Parathyroid adenoma (tissue), 2 donors: ENCODE results near the gene LAX1.
"Not testable (repeated sequence)": the region's sequence is repeated elsewhere in the genome, so short reads cannot be mapped to it uniquely, and the experiment has no call there.

Experiments
- H2AFZ ChIP-seq: fragments of 300-600 bp; sonication (generic); one replicate; pipeline ENCODE4 v1.7.0; 2017; ENCODE audit warnings: antibody characterized with exemption, mild to moderate bottlenecking
- H3K27ac ChIP-seq: fragments of 300-600 bp; sonication (generic); one replicate; pipeline ENCODE4 v1.7.0; 2017
- H3K27me3 ChIP-seq: fragments of 300-600 bp; sonication (generic); one replicate; pipeline ENCODE4 v1.7.0; 2017; ENCODE audit warnings: low read length; ENCODE audit not compliant: control insufficient read depth, insufficient read depth
- H3K36me3 ChIP-seq: fragments of 300-600 bp; sonication (generic); one replicate; pipeline ENCODE4 v1.7.0; 2017; ENCODE audit warnings: low read length; ENCODE audit not compliant: control insufficient read depth, insufficient read depth
- H3K4me1 ChIP-seq: fragments of 300-600 bp; sonication (generic); one replicate; pipeline ENCODE4 v1.7.0; 2017; ENCODE audit warnings: control low read depth
- H3K4me2 ChIP-seq: fragments of 300-600 bp; sonication (generic); one replicate; pipeline ENCODE4 v1.7.0; 2017; ENCODE audit warnings: low read length
- H3K4me3 ChIP-seq: fragments of 300-600 bp; sonication (generic); one replicate; pipeline ENCODE4 v1.7.0; 2017; ENCODE audit warnings: low read depth, low read length
- H3K79me2 ChIP-seq: fragments of 300-600 bp; sonication (generic); one replicate; pipeline ENCODE4 v1.7.0; 2017; ENCODE audit warnings: control low read depth
- H3K9ac ChIP-seq: fragments of 300-600 bp; sonication (generic); one replicate; pipeline ENCODE4 v1.7.0; 2017; ENCODE audit warnings: mild to moderate bottlenecking
- H3K9me3 ChIP-seq: fragments of 300-600 bp; sonication (generic); one replicate; pipeline ENCODE4 v1.7.0; 2017; ENCODE audit warnings: low read length; ENCODE audit not compliant: control insufficient read depth
- CTCF ChIP-seq: fragments of 300-600 bp; sonication (generic); IDR thresholded peaks from one replicate; pipeline ENCODE4 v1.7.0; 2017; ENCODE audit warnings: antibody characterized with exemption, mild to moderate bottlenecking
- donor health status: primary hyperparathyroidism.

The LAX1 gene

GRCh38 chr1:203746281-203746680 lies 18.7 kb upstream of the LAX1 start:
- Histone ChIP-seq H3K9me3 (no peaks in the 10 kb centered on the region), H3K27ac (no peak overlapping the region), H3K36me3 (no peaks in the 10 kb centered on the region), H2AFZ (no peak overlapping the region), H3K27me3 (no peaks in the 10 kb centered on the region), H3K79me2 (no peaks in the 10 kb centered on the region), H3K9ac (no peak overlapping the region), H3K4me1 (no peaks in the 10 kb centered on the region), H3K4me2 (no peak overlapping the region), H3K4me3 (no peak overlapping the region)
- TF ChIP-seq CTCF: no peak

- TF ChIP-seq CTCF: no peak
- Histone ChIP-seq H3K79me2 (no peaks in the 10 kb centered on the region), H3K4me3 (no peak overlapping the region), H3K36me3 (no peaks in the 10 kb centered on the region), H3K27ac (no peak overlapping the region), H3K9ac (no peak overlapping the region), H2AFZ (no peak overlapping the region), H3K27me3 (no peaks in the 10 kb centered on the region), H3K4me1 (no peaks in the 10 kb centered on the region), H3K4me2 (no peak overlapping the region), H3K9me3 (no peaks in the 10 kb centered on the region)
Observed at GRCh38 chr1:203751051-203751450, 13.9 kb upstream of the LAX1 start.

- H3K27ac ChIP-seq, H3K9me3 ChIP-seq, H3K36me3 ChIP-seq, H2AFZ ChIP-seq, H3K27me3 ChIP-seq, H3K79me2 ChIP-seq, H3K4me2 ChIP-seq, H3K4me1 ChIP-seq, H3K4me3 ChIP-seq, H3K9ac ChIP-seq: not testable (repeated sequence)
Observed at GRCh38 chr1:203751618-203752361, 13.2 kb upstream of the LAX1 start.

GRCh38 chr1:203754455-203754864 lies 10.5 kb upstream of the LAX1 start:
- H3K4me3 ChIP-seq: no peak overlapping the region
- no peak overlapping the region for H3K9ac ChIP-seq
- H3K9me3 ChIP-seq: no peaks in the 10 kb centered on the region
- H2AFZ ChIP-seq: no peak overlapping the region
- no peak overlapping the region for H3K4me2 ChIP-seq
- no peak overlapping the region for H3K27ac ChIP-seq
- no peaks in the 10 kb centered on the region for H3K36me3 ChIP-seq
- H3K27me3 ChIP-seq: no peaks in the 10 kb centered on the region
- H3K4me1 ChIP-seq: no peaks in the 10 kb centered on the region
- TF ChIP-seq CTCF: no peak
- no peaks in the 10 kb centered on the region for H3K79me2 ChIP-seq

- Histone ChIP-seq H3K4me3 (no peak overlapping the region), H3K36me3 (no peaks in the 10 kb centered on the region), H2AFZ (no peak overlapping the region), H3K9ac (no peak overlapping the region), H3K9me3 (no peaks in the 10 kb centered on the region), H3K27me3 (no peaks in the 10 kb centered on the region), H3K4me2 (no peak overlapping the region), H3K4me1 (no peaks in the 10 kb centered on the region), H3K79me2 (no peaks in the 10 kb centered on the region), H3K27ac (no peak overlapping the region)
- no peak for TF ChIP-seq CTCF
Observed at GRCh38 chr1:203756036-203756435, 8.9 kb upstream of the LAX1 start.

GRCh38 chr1:203758749-203759148 lies 6.2 kb upstream of the LAX1 start:
- not testable (repeated sequence) for H2AFZ ChIP-seq, H3K27ac ChIP-seq, H3K27me3 ChIP-seq, H3K4me1 ChIP-seq, H3K79me2 ChIP-seq, H3K9ac ChIP-seq, H3K4me3 ChIP-seq, H3K36me3 ChIP-seq, H3K4me2 ChIP-seq, H3K9me3 ChIP-seq
